Measurements from ENCODE around the gene JUP.

The JUP gene

DNA sequence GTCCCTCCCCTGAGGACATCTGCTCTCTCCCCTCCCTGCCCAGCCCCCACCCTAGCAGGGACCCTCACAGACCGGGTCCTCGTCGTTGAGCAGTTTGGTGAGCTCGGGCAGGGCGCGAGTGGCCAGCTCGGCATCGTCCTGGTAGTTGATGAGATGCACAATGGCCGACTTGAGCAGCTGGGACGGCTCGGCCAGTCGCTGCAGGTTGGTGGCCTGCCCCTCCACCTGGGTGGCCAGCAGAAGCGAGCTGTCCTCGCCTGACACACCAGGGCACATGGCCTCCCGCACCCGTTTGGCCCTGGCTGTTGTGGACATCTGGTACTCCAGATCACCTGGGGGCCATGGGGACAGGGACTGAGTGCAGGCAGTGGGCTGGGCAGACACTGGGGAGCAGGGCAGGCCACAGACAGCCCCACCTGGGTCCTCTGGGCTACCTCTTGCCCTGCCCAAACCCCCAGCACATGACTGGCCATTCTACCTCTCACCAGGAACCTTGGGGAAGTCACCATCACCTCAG lies 17.1 kb downstream of the JUP start:
- TF ChIP-seq, protein P1, sequence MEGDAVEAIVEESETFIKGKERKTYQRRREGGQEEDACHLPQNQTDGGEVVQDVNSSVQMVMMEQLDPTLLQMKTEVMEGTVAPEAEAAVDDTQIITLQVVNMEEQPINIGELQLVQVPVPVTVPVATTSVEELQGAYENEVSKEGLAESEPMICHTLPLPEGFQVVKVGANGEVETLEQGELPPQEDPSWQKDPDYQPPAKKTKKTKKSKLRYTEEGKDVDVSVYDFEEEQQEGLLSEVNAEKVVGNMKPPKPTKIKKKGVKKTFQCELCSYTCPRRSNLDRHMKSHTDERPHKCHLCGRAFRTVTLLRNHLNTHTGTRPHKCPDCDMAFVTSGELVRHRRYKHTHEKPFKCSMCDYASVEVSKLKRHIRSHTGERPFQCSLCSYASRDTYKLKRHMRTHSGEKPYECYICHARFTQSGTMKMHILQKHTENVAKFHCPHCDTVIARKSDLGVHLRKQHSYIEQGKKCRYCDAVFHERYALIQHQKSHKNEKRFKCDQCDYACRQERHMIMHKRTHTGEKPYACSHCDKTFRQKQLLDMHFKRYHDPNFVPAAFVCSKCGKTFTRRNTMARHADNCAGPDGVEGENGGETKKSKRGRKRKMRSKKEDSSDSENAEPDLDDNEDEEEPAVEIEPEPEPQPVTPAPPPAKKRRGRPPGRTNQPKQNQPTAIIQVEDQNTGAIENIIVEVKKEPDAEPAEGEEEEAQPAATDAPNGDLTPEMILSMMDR (IDR thresholded peaks at IDR 0.05; ENCODE audit: extremely low read depth, missing control alignments), result no peak
- no peak for DNase-seq (ENCODE audit: low spot score)

GRCh38 chr17:41768682-41769288 lies 17.7 kb downstream of the JUP start:
- TF ChIP-seq, protein P1 (IDR thresholded peaks at IDR 0.05; ENCODE audit: extremely low read depth, missing control alignments), result no peak
- no peak for DNase-seq (ENCODE audit: low spot score)

DNA sequence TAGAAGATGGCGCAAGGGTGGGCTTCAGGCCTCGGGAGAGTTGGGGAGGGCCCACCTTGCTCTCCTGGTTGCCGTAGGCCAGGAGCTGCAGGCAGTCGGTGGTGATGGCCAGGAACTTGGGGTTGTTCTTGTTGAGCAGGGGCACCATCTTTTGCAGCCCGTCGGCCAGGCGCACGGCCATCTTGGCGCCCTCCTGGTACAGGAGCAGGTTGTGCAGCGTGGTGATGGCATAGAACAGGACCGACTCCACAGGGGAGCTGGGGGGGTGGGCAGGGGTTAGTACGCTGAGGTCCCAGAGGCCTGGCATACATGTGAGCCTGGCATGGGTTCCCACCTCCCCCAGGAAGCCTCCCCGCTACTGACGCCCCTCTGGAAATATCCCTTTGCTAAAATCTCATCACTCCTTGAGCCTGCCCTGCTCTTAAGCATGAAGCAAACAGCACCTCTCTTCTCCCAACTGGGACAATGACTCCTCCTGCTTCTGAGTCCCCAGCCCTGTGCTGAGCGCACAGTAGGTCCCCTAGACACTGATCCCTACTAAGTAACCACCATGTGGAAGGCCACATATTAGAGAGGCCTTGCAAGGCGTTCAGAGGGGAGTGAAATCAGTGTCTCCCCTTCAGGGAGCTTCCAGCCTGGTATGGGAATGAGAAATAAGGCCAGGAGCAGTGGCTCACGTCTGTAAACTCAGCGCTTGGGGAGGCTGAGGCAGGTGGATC lies 19.0 kb downstream of the JUP start:
- TF ChIP-seq, protein P1 (IDR thresholded peaks at IDR 0.05; ENCODE audit: extremely low read depth, missing control alignments), result no peak
- no peak for DNase-seq (ENCODE audit: low spot score)

DNA sequence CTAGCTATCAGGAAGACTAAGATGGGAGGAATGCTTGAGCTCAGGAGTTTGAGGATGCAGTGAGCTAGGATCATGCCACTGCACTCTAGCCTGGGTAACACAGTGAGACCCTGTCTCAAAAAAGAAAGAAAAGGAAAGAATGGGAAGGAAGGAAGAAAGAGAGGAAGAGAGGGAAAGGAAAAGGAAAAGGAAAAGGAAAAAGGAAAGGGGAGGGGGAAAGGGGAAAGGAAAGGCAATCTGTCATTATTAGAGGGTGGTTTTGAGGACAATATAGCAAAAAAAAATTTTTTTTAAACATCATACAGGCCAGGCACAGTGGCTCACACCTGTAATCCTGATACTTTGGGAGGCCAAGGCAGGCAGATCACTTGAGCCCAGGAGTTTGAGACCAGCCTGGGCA lies 20.4 kb downstream of the JUP start:
- DNase-seq (ENCODE audit: low spot score), result no peak
- TF ChIP-seq, protein P1 (IDR thresholded peaks at IDR 0.05; ENCODE audit: extremely low read depth, missing control alignments), result no peak

- TF ChIP-seq, protein P1 (IDR thresholded peaks at IDR 0.05; ENCODE audit: extremely low read depth, missing control alignments), result no peak
- DNase-seq (ENCODE audit: low spot score), result no peak
Observed at GRCh38 chr17:41763327-41763726, 23.2 kb downstream of the JUP start.

DNA sequence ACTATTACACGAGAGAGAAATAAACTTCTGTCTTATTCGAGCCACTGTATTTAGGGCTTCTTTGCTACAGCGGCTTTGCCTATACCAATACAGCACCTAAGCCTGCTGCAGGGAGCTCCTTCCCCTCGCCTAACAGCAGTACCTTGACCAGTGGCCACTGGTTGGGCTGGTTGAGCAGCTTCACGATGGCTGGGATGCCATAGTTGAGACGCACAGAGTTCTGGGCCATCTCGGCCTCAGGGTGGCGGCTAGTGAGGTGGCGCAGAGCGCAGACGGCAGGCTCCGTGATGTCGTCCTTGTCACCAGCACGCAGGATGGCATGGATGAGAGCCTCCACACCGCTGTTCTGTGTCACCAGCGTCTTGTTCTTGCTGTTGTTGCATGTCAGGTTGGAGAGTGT lies 23.7 kb downstream of the JUP start:
- TF ChIP-seq, protein P1 (IDR thresholded peaks at IDR 0.05; ENCODE audit: extremely low read depth, missing control alignments), result no peak
- DNase-seq (ENCODE audit: low spot score), result no peak

GRCh38 chr17:41762391-41762790 lies 24.1 kb downstream of the JUP start:
- TF ChIP-seq, protein P1 (IDR thresholded peaks at IDR 0.05; ENCODE audit: extremely low read depth, missing control alignments), result no peak
- DNase-seq (ENCODE audit: low spot score), result no peak
